Vagina (tissue), 2 donors: ENCODE results near the gene MEIS1.

Source experiments
- CTCF ChIP-seq, 3 experiments: fragments of 450-650 bp in 2 of 3; fragments of 200-600 bp in 1 of 3; sonication (generic) in 1 of 3; IDR thresholded peaks; one replicate each; pipeline ENCODE4 v1.5.1; 2017 to 2019; ENCODE audit warnings: antibody characterized with exemption in 3 of 3, mild to moderate bottlenecking in 2 of 3, moderate library complexity in 2 of 3
- POLR2A ChIP-seq, 2 donors: fragments of 450-650 bp; IDR thresholded peaks; one replicate each; pipeline ENCODE4 v1.6.1; 2017; ENCODE audit warnings: antibody characterized with exemption in 2 of 2, mild to moderate bottlenecking in 2 of 2, moderate library complexity in 2 of 2
- POLR2AphosphoS5 ChIP-seq, 2 donors: sonication (generic); formaldehyde crosslinking; IDR thresholded peaks; one replicate each; pipeline ENCODE4 v1.9.0; 2017; ENCODE audit warnings: antibody characterized with exemption in 2 of 2, mild to moderate bottlenecking in 2 of 2, low read depth in 1 of 2; ENCODE audit not compliant: insufficient read depth in 1 of 2

GRCh38 chr2:66555501-66556324, 120.8 kb downstream of the MEIS1 start:
- TF ChIP-seq POLR2A (IDR thresholded peaks at IDR 0.05) (no peak), POLR2AphosphoS5 (IDR thresholded peaks at IDR 0.05; ENCODE audit: insufficient read depth in 1 of 2, low read depth in 1 of 2) (no peak), CTCF (IDR thresholded peaks at IDR 0.05) (no peak)
